Thoracic aorta (tissue), 2 donors: ENCODE data around the gene ARHGEF39. TPM values are rescaled to one million over a fixed set of nuclear protein-coding genes. Genes with fewer than 3 reads are reported as not detected.

Experiments
- ATAC-seq: fragments of 150-250 bp; one replicate; pipeline ENCODE4 v1.8.0; 2017; ENCODE audit warnings: low read depth; ENCODE audit not compliant: insufficient number of reproducible peaks, low FRiP score
- DNase-seq: peaks from one replicate; pipeline ENCODE4 v3.0.0-alpha.2; 2020; ENCODE audit warnings: low spot score
- H3K27ac ChIP-seq, 2 donors: fragments of 200-600 bp; sonication (generic); 1 replicate in 1 of 2; 2 replicates in 1 of 2; pipeline ENCODE4 v1.5.1; 2016; ENCODE audit warnings: mild to moderate bottlenecking in 2 of 2, moderate library complexity in 2 of 2
- H3K27me3 ChIP-seq: fragments of 200-600 bp; sonication (generic); replicated peaks from 2 replicates; pipeline ENCODE4 v1.6.0; 2016; ENCODE audit warnings: mild to moderate bottlenecking; ENCODE audit not compliant: insufficient read depth
- H3K36me3 ChIP-seq: fragments of 200-600 bp; sonication (generic); one replicate; pipeline ENCODE4 v1.5.1; 2016
- H3K4me1 ChIP-seq, 2 donors: fragments of 200-600 bp; sonication (generic); 1 replicate in 1 of 2; 2 replicates in 1 of 2; pipeline versions ENCODE4 v1.5.1 to v1.6.0; 2016; ENCODE audit warnings: low read depth in 2 of 2, mild to moderate bottlenecking in 1 of 2; ENCODE audit not compliant: control insufficient read depth in 1 of 2
- H3K4me3 ChIP-seq: fragments of 200-600 bp; sonication (generic); 2 replicates; pipeline ENCODE4 v1.5.1; 2016; ENCODE audit warnings: mild to moderate bottlenecking
- H3K9me3 ChIP-seq: fragments of 200-600 bp; sonication (generic); 2 replicates; pipeline ENCODE4 v1.5.1; 2016
- total RNA-seq, 2 donors: library from RNA; depleted of rRNA; stranded (reverse); fragments of >200 nt; gene quantifications; one replicate each; pipeline versions ENCODE4 v1.1.0 to v1.2.3, GENCODE V29; 2016
- TF ChIP-seq, protein P1 (sequence below): fragments of 200-600 bp; sonication (generic); IDR thresholded peaks from one replicate; pipeline ENCODE4 v1.5.1; 2019; ENCODE audit warnings: antibody characterized with exemption

Gene ARHGEF39
- total RNA-seq, 2 donors from 2014 or later, result 0.54 to 1.2 TPM

- peaks cover 34 to 53% of the 10 kb centered on the region in 2 donors for H3K4me1 ChIP-seq
- H3K4me3 ChIP-seq, result no peak overlapping the region
- H3K27me3 ChIP-seq, result no peaks in the 10 kb centered on the region
- DNase-seq (no peak), ATAC-seq (no peak)
- TF ChIP-seq, protein P1, sequence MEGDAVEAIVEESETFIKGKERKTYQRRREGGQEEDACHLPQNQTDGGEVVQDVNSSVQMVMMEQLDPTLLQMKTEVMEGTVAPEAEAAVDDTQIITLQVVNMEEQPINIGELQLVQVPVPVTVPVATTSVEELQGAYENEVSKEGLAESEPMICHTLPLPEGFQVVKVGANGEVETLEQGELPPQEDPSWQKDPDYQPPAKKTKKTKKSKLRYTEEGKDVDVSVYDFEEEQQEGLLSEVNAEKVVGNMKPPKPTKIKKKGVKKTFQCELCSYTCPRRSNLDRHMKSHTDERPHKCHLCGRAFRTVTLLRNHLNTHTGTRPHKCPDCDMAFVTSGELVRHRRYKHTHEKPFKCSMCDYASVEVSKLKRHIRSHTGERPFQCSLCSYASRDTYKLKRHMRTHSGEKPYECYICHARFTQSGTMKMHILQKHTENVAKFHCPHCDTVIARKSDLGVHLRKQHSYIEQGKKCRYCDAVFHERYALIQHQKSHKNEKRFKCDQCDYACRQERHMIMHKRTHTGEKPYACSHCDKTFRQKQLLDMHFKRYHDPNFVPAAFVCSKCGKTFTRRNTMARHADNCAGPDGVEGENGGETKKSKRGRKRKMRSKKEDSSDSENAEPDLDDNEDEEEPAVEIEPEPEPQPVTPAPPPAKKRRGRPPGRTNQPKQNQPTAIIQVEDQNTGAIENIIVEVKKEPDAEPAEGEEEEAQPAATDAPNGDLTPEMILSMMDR, result no peak
- H3K36me3 ChIP-seq, result peaks cover 10% of the 10 kb centered on the region
- H3K27ac ChIP-seq, result peak overlapping the region; percentile 99
- no peaks in the 10 kb centered on the region for H3K9me3 ChIP-seq
Observed at GRCh38 chr9:35662437-35662836, 2.6 kb downstream of the ARHGEF39 start.

GRCh38 chr9:35661756-35662350 is 3.1 kb downstream of the ARHGEF39 start:
- H3K4me1 ChIP-seq, result peaks cover 34 to 58% of the 10 kb centered on the region in 2 donors

GRCh38 chr9:35660966-35661415 is 4.0 kb downstream of the ARHGEF39 start:
- H3K36me3 ChIP-seq, result peaks cover 10% of the 10 kb centered on the region
- H3K9me3 ChIP-seq, result no peaks in the 10 kb centered on the region
- TF ChIP-seq, protein P1, result peak; percentile 42
- peak overlapping the region; percentile 98 for H3K4me3 ChIP-seq
- H3K27me3 ChIP-seq, result no peaks in the 10 kb centered on the region
- H3K27ac ChIP-seq, result peak overlapping the region; percentile 99
- ATAC-seq (no peak), DNase-seq (no peak)
- peaks cover 34 to 64% of the 10 kb centered on the region in 2 donors for H3K4me1 ChIP-seq

More at GRCh38 chr9:35661756-35662350, 3.1 kb downstream of the ARHGEF39 start:
- no peaks in the 10 kb centered on the region for H3K9me3 ChIP-seq
- peaks cover 10% of the 10 kb centered on the region for H3K36me3 ChIP-seq
- H3K4me3 ChIP-seq, result no peak overlapping the region
- DNase-seq (no peak), ATAC-seq (no peak)
- peak overlapping the region; percentile 99 for H3K27ac ChIP-seq
- TF ChIP-seq, protein P1, result no peak
- H3K27me3 ChIP-seq, result no peaks in the 10 kb centered on the region

DNA sequence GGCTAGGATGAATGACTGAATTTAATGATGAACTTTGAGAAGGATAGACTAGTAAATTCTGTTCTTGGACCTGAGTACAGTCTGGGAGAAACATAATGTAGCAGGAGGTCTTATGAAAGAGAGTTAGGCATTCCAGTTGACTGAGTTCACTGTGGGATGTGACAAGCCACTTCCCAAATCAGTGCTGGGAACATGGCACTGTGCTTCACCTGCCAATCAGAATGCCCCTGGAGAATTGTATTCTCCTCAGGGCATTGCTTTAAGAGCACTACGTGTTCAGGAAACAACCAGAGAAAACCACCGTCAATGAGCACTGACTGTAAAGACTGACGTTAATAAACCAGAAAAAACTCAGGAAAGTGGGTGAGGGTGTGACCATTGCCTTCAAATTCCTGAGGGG is 5.7 kb downstream of the ARHGEF39 start:
- H3K27ac ChIP-seq, result peak overlapping the region; percentile 99
- peaks cover 10% of the 10 kb centered on the region for H3K36me3 ChIP-seq
- peak; percentile 66 for ATAC-seq
- no peaks in the 10 kb centered on the region for H3K27me3 ChIP-seq
- DNase-seq, result no peak
- H3K4me1 ChIP-seq, result peaks cover 22 to 53% of the 10 kb centered on the region in 2 donors
- TF ChIP-seq, protein P1, result no peak
- H3K4me3 ChIP-seq, result peak overlapping the region; percentile 98
- no peaks in the 10 kb centered on the region for H3K9me3 ChIP-seq

DNA sequence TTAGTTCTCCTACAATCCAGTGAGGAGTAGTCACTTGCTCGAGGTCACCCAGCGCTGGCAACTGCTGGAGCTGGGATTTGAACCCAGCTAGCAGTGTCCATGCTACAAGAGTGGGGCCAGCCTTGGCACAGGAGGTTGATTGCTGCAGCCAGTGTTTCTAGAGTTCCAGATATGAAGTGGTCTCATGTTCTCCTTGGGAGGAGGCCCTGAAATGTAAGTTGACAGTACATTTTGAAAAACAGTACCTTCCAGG is 6.1 kb downstream of the ARHGEF39 start:
- TF ChIP-seq, protein P1, result no peak

More for the DNA sequence above, 6.1 kb downstream of the ARHGEF39 start:
- H3K4me3 ChIP-seq, result peak overlapping the region; percentile 98
- peaks cover 22 to 48% of the 10 kb centered on the region in 2 donors for H3K4me1 ChIP-seq
- H3K27ac ChIP-seq, result peak overlapping the region; percentile 99
- DNase-seq, result no peak
- peak; percentile 10 for ATAC-seq
- no peaks in the 10 kb centered on the region for H3K27me3 ChIP-seq
- H3K9me3 ChIP-seq, result no peaks in the 10 kb centered on the region
- peaks cover 10% of the 10 kb centered on the region for H3K36me3 ChIP-seq
